GM19035 (cell line): Measurements from ENCODE around the gene KRTAP24-1.

Experiments used
- ATAC-seq: cut with Tn5 transposase; IDR thresholded peaks from one replicate; pipeline ENCODE4 v1.9.1; 2021; ENCODE audit not compliant: unreplicated experiment

The KRTAP24-1 gene, protein sequence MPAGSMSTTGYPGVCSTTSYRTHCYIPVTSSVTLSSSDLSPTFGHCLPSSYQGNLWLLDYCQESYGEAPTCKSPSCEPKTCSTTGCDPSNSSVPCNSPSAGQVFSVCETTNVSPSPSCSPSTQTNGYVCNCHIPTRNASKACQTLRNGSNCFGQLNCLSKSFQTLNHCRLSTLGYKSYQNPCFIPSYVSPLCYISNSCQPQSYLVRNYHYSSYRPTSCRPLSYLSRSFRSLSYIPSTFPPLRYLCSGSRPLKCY

DNA sequence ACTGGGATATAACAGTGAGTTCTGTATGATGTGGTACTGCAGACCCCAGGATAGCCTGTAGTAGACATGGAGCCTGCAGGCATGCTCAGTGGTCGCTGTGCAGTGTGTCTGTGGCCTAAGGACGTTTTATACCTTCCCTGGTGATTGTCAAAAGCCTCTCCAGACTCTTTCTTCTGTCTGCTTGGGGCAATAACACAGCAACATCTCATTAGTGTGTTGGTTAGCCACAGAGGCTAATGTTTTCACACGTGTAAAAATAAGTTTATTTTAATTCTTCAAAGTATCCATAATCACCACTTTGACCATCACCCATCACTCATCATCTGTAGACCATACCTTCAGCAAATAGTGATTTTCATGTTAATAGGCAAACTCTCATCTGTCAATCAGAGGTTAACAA, at the start of gene KRTAP24-1:
TSS of gene KRTAP24-1 (minus strand) at position 101 of the 400 bp plus-strand sequence. CDS start at position 83, 18 bp downstream.
- no peak for ATAC-seq

DNA sequence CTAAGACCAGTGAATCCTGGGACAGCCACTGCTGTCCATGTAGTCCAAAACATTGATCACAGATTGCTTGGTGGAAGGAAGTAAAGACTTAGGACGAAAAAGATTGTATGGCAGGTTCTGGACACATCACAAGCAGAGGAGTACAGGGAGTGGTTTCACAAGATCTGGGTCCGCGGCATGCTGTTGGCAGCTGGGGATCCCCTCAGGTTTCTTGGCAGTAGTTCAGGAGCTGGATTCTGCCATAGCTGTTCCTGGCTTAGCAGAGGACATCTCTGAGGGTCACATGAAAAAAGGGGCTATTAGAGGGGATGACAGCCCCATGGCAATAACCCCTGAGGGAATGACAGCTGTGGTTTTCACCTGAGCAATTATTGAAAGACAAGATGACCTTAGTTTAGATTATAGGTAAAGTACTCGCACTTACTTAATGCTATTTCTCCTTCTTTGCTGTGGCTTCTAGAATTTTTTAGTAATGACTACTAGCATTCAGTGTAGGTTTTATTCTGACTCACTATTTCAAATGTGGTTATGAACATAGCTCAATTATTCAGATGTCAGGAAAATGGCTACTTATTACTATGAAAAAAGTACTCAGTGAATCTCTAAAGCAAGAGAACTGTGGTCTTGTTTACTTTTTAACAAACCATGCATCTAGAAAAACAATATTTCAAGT, 46.6 kb upstream of the KRTAP24-1 start:
- ATAC-seq, result no peak

DNA sequence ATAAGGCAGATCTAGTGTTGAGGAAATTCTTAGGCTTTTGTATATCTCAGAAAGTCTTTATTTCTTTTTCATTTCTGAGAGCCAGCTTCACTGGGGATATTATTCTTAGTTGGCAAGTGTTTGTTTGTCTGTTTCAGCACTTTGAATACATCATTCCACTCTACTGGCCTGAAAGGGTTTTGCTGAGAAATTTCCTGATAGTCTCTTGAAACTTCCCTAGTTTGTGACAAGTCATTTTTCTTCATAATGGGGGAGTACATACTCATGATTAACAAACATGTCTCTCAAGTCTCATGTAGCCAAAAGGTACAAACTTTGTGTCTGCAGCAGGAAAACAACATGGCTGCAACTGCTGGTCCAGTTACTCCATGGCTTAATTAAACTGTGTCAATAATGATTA, 43.6 kb upstream of the KRTAP24-1 start:
- no peak for ATAC-seq

DNA sequence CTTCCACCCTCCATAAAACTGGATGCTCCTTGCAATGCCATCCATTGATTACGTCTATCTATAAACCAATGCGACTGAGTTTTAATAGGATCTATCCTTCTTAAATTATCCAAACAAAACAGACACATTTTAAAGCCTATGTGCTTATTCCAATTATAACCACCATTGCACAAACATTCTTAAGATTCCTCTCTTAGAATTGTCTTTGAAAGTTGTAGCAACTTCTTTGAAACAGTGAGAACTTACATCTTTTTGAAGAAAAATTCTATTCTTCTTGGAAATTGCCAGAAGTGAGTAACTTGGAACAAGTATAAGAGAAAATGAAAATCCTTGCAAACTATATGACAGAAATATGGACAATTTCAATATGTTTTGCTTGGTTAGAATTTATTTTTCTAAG, 37.5 kb upstream of the KRTAP24-1 start, which contains the start of gene KRTAP26-1:
TSS of gene KRTAP26-1 (minus strand) at position 101 of the 400 bp plus-strand sequence. CDS start 280 bp downstream, outside the sequence.
- ATAC-seq, result no peak

DNA sequence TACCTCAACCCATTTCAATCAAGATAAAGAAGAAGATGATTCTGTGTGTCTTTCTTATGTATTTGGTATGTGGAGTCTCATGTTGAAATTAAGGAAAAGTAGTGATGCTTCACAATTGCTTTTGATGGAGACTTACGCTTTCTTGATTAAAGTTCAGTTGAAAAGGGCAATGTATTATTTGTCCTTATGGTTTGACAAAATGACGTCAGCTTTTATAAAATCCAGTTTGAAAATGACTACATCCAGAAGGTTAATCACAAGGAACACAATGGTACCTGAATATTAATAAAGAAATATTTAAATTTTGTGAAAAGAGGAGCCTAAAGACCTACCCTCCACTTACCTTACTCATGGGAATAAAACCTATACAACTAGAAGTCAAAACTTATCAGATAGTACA, 33.0 kb upstream of the KRTAP24-1 start:
- no peak for ATAC-seq

DNA sequence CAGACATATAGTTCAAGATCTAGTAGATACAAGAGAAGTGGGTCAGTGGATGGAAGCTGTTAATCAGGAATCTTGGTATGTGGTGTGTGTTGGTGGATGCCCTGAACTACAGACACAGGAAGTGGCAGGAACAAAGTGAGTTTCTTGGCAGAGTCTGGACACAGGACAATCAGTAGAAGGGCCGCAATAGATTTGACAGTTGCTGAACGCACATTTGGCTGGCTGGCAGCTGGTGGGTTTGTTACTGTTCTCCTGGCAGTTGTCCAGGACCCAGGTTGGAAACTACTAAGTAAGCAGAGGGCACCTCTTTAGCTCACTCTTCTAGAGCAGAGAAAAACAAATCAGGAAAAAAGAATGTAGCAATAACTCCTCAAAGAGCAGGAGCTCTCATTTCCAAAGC, 24.1 kb upstream of the KRTAP24-1 start:
- ATAC-seq, result no peak

DNA sequence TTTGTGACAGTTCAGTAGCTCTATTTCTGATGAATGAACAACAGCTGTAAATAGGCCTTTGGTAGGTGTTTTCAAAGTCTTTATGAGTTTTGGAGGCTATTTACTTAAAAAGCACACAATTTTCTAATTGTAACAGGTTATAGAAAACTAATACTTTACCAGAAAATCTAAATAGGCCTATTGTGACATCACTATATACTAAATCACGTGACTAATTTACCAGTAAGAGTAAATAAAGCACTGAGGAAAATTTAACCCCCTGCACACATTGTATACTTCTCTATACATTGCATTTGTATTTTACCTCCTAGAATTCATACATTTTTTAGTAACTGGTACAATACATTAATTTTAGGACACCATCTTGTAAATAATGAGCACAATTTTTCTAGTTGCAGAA, 22.4 kb upstream of the KRTAP24-1 start:
- no peak for ATAC-seq

DNA sequence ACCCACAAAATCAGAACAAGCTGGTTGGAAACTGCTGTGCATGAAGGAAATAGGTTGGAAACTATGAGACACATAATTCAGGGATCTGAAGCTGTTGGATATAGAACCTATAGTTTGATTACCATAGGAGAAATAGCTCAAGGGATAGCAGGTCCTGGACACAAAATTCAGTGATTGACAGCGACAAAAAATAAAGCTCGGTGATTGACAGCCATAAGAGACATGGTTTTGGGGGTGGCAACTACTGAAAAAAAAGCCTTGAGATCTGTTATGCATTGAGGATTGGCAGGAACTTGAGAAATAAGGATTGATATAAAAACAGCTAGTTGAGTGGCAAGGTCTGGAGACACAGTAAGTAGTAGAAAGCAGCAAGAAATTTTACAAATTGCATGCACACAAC, 6.5 kb upstream of the KRTAP24-1 start, which contains the start of gene KRTAP25-1:
TSS of gene KRTAP25-1 (minus strand) at position 300 of the 400 bp plus-strand sequence. CDS start at position 276, 24 bp downstream.
- ATAC-seq, result no peak

DNA sequence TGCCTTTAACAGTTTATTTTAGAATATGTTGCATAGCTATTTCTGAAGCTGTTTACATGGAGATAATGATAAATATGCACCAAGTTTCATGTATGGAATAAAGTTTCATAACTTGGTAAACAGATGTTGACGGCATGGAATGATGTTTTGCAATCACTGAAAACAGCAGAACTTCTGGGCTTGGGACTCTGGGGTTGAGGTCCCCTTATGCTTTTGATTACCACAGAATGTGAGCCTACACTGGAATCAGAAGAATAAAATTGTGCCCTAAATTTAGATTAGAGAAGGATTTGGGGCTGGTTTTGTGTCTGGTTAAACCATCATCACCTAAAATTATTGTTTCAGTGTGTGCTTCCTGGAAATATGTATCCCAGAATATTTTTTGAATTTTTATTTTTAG, 11.1 kb downstream of the KRTAP24-1 start:
- no peak for ATAC-seq

DNA sequence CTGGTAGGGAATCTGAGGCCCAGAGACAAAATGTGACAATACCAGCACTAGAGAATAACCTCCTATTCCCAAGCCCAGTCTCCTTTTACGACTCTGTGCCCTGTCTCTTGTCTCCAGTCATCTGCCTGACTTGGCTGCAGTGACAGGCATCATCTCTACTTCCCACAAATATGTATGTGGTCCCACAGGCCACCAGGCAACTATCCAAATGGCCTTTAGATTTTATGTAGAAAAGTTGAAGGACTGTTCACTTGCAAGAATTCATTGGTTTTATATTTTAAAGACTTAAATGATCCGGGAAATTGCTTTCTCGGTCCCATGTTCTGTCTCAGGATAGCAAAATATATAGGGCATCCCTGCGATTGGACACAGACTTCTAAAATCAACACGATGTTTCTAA, 11.6 kb downstream of the KRTAP24-1 start:
- ATAC-seq, result no peak

DNA sequence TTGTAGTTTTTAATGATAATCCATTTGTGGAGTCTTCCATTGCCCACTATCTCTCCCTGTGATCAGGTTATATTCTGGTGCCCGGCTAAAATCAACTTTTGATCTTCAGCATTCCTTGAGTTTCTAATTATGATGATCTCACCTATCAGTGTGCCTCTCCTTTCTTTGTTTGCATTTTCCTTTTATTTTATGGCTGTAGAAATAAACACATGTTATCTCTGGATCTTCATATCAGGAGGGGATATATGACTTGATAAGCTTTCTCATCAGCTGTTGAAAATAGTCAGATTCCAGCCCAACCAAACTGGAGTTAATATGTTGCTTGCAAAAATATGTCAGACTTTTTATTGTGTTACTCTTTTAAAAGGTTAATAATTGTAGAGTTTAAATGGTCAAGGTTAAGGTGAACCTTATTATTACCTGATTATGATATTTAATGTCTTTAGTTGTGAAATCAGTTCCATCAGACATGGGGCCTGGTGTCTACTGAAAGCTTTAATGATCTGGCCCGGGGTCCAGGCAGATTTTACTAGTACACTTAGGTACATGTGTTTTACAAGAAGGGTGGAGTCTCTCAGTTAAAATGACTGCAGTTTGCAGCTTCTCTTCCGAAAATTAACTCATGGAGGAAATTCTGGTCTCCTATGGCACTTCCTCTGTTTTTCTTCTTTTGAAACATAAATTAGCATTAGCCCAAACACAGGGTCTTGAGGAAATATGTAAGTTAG, 12.8 kb downstream of the KRTAP24-1 start:
- ATAC-seq, result no peak

DNA sequence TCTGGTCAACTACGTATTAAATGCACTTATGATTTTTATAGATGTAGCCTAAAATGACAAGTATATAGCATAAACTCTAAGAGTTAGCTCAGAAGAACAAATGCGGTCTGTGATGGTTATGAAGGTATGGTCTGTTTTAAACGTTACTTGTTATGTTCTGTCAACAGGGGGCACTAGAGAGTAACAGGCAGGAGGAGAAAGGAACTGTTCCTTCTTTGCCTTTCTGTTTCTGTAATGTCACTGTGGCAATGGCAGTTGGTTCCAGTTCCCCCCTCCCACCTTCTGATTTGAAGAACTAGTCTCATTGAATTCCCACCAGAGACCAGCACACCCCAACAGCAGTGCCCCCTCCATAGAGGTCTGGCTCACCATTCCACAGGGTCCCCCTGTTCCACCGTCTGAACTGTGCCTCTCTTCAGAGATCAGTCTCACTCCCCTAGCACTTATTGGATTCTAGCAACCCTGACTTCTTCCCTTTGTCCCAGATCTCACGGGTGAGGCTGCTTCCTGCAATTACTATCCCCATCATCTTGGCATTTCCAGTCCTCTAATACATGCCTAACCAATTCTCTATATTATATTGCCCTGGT, 14.0 kb downstream of the KRTAP24-1 start:
- ATAC-seq, result no peak

DNA sequence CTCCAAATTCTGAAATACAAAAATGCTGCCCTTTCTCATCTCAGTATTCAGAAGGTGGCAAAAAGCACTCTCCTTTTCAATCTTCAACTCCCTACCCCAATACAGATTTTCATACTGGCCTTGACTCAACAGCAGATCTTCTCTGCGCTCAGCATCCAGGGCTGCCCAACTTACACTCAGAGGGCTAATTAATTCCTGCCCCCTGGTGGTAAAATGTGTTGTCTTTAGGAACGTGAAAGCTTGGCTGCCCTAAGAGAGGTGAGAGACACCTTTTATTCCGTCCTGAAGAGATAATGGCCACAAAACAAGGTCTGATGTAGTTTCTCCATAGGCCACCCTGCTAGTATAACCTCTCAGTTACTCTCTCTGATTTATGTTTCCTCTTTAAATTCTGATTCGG, 25.0 kb downstream of the KRTAP24-1 start:
- no peak for ATAC-seq

DNA sequence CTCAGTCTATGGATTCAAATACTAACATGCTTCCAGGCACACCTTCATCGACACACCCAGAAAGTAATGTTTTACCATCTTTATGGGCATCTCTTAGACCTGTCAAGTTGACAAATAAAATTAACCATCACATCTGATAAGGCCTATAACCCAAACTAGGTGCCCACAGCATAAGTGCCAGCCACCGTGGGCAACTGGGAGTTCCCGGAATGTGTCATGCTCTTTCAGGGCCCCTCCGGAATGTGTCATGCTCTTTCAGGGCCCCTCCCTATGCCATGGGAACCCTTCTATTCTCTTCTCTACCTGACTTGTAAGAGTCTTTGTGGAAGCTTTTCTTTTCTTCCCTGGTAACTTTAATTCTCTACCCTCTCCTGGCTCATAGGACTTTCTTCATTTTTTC, 26.6 kb downstream of the KRTAP24-1 start:
- no peak for ATAC-seq

DNA sequence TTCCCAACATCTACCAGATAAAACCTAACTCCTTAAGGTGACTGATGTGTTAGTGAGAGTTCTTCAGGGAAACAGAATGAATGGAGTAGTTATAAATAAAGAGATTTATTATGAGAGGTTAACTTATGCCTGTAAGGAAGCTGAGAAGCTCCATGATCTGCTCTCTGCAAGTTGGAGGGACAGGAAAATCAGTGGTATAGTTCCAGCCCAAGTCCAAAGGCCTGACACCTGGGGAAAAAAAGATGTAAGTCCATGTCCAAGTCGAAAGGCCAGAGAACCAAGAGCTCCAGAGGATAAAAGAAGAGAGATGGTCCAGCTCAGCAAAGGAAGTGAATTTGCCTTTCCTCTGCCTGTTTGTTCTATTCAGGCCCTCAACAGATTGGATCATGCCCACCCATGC, 27.1 kb downstream of the KRTAP24-1 start:
- ATAC-seq, result no peak

DNA sequence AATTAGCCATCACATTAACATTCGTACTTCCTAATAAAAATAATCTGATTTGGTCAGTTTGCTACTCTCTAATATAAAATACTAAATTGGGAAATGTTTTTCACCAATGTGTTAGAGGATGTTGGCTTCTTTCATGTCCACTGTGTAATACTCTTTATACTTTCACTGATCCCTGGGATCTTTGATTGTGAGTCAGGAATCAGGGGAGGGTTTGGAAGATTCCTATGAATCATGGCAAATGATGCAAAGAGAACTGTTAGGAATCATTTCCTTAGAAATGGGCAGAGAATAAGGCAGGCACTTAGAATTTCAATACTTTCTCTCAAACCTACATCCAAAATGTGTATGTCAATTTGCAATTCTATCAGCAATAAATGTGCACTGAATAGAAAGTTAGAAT, 31.0 kb downstream of the KRTAP24-1 start:
- no peak for ATAC-seq

DNA sequence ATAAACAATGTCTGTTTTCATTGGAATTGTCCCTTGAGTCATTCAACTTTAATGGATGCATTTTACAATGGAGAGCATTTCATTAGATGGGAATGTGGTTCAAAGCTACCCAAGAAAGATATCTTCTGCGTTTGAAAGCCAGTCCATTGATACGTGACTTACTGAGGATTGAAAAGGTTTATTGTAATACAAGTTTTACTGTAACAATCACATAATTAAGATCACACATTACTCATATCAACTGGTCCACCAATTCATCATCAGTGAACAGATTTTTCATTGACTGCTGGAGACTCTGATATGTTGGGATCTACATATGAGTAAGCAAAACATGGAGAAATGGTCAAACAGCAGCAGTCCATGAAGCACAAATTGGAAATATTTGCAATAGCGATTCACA, 32.8 kb downstream of the KRTAP24-1 start:
- no peak for ATAC-seq

DNA sequence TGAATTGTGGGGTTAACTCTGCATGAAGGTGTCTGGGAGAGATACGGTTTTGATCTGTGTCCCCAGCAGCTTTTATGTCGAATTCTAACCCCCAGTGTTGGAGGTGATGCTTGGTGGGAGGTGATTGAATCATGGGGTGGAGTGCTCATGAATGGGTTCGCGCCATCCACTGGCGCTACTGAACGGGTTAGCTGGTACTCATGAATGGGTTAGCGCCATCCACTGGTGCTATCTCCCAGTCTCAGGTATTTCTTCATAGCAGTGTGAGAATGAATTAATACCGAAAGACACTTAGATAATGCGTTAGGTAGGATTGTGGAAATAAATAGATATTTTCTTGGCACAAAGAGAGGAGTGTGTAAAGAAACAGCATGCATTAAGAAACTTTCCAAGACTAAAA, 33.9 kb downstream of the KRTAP24-1 start:
- ATAC-seq, result no peak

DNA sequence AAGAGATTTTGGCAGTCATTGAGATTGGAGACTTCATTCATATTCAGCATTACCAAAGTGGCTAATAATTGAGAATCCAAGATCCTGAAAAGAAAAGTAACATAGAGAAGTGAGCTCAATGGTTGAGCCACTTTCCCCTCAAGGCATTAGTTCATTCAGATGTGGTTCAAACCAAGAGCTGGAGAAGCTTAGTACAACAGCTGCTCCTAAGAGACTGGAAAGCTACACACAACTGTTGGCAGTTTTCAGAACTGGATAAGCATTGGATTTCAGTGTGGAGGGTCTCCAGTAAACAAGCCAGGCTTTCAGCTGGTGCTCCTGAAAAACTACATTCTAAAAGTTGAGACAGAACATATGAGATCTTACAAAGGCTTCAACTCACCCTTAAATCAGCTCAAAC, 37.7 kb downstream of the KRTAP24-1 start:
- no peak for ATAC-seq

DNA sequence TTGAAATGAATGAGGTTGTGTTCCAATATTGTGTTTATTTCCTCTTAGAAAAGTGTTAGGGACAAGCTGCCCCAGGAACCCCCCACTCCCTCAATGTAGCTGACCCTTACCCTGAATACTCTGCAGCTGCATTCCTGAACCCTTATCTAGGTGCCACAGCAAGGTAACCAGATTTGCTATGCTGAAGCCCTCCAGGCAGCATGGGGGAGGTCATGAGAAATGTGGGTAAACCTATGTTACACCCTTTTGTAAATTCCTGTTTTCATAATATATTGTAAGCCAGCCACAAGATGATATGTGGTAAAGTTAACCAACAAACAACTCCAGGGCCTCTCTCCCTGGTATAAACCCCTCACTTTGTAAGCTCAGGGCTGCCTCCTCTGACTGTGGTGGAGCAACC, 39.1 kb downstream of the KRTAP24-1 start:
- no peak for ATAC-seq

DNA sequence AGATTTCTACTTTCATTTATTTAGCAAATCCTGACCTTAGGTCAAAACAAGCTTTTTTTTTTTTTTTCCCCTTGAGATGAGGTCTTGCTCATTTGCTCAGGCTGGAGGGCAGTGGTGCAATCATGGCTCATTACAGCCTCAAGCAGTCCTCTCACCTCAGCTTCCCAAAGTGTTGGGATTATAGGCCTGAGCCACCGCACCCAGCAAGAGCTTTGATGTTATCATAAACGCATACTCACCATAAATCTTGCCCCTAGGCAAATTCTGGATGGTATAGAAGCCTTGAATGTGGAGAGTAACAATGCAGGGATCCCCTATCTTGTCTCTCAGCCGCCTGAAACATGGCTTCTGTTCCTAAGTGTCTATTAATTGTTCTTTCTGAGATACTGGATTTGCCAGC, 42.1 kb downstream of the KRTAP24-1 start:
- no peak for ATAC-seq

DNA sequence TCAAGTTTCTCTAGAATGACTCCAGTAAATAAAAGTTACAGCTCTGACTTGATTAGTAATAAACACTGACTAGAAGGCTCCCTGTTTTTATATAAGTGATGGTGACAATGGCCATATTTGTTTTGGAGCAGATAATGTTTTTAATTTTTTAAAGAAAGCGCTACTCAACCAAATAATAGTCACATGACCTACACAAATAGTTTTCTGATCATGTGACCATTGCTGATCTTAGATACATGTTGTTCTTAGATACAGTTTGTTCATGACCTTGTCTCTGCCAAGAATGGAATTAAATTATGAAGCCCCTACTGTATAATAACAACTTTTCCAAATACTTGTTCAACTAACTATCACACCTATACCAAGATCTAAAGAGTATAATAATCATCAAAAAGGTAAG, 44.6 kb downstream of the KRTAP24-1 start:
- no peak for ATAC-seq
